Measurements from ENCODE around the gene ABO. TPM values are rescaled to one million over a fixed set of nuclear protein-coding genes. Genes with fewer than 3 reads are reported as not detected.

The ABO gene
- total RNA-seq, 2 experiments from 2014 or later, result not detected

DNA sequence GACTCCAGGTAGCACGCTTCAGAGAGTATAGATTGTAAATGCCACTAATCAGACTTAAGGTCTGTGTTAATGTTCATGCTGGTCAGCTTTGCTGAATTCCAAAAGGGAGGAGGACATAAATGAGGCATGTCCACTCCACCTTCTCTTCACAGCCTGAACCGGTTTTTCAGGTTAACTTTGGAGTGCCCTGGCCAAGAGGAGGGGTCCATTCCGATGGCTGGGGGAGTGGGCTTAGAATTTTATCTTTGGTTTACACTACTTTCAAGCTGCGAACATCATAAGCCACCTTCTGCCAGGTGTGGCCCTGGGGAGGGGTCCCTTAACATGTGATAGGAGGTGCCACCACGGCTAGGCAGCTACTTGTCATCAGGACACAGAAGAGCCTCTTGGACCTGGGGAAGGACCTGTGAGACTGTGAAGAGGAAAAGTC is 24.2 kb downstream of the ABO start:
- intact Hi-C loops (cut with micrococcal nuclease), result no loop called here
- H3K36me3 Mint-ChIP-seq (ENCODE audit: low read depth), result no peaks in the 10 kb centered on the region
- ChIA-PET CTCF (interaction anchor here (0.8 kb wide), 1 partner anchor 10 kb away, joined by 3 read pairs; no protein-coding TSS in a partner anchor), POLR2A (interaction anchor here (0.6 kb wide), 1 partner anchor 333 kb away, joined by 3 read pairs; no protein-coding TSS in a partner anchor)
- ATAC-seq, result no peak
- DNase-seq, result no peak
- TF ChIP-seq, protein P1, sequence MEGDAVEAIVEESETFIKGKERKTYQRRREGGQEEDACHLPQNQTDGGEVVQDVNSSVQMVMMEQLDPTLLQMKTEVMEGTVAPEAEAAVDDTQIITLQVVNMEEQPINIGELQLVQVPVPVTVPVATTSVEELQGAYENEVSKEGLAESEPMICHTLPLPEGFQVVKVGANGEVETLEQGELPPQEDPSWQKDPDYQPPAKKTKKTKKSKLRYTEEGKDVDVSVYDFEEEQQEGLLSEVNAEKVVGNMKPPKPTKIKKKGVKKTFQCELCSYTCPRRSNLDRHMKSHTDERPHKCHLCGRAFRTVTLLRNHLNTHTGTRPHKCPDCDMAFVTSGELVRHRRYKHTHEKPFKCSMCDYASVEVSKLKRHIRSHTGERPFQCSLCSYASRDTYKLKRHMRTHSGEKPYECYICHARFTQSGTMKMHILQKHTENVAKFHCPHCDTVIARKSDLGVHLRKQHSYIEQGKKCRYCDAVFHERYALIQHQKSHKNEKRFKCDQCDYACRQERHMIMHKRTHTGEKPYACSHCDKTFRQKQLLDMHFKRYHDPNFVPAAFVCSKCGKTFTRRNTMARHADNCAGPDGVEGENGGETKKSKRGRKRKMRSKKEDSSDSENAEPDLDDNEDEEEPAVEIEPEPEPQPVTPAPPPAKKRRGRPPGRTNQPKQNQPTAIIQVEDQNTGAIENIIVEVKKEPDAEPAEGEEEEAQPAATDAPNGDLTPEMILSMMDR (IDR thresholded peaks at IDR 0.05), result no peak
- H3K4me3 Mint-ChIP-seq, result no peak overlapping the region
- H3K4me1 Mint-ChIP-seq (ENCODE audit: low read depth), result no peaks in the 10 kb centered on the region
- H3K27ac Mint-ChIP-seq, result no peak overlapping the region
- no peaks in the 10 kb centered on the region for H3K9me3 Mint-ChIP-seq
- peaks cover 4% of the 10 kb centered on the region for H3K27me3 Mint-ChIP-seq

DNA sequence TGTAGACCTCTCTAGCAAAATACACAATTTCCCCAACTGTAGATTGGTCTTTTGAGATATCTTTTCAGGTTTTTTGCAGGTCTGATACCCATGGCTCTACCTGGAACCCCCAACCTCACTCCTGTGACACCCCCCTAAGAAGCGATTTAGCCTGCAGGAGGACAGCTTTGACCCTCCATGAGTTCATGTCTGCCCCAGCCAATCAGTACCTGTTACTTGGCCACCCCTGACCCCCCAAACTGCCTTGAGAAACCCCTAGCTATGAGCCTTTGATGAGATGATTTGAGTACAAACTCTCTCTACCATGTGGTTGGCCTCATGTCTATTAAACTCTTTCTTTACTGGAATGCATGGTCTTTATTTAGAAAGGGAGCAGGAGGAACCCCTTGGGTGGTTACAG is 25.7 kb downstream of the ABO start:
- H3K4me1 Mint-ChIP-seq (ENCODE audit: low read depth), result no peaks in the 10 kb centered on the region
- peaks cover 4% of the 10 kb centered on the region for H3K27me3 Mint-ChIP-seq
- intact Hi-C loops (cut with micrococcal nuclease), result no loop called here
- ChIA-PET POLR2A (no interaction called here), CTCF (interaction anchor here (0.9 to 1.8 kb wide), 2 partner anchors 9 to 11 kb away, joined by 3 to 9 read pairs; no protein-coding TSS in a partner anchor)
- H3K27ac Mint-ChIP-seq, result no peak overlapping the region
- no peak for DNase-seq
- ATAC-seq, result no peak
- H3K4me3 Mint-ChIP-seq, result no peak overlapping the region
- TF ChIP-seq, protein P1 (IDR thresholded peaks at IDR 0.05), result no peak
- no peaks in the 10 kb centered on the region for H3K9me3 Mint-ChIP-seq
- no peaks in the 10 kb centered on the region for H3K36me3 Mint-ChIP-seq (ENCODE audit: low read depth)

DNA sequence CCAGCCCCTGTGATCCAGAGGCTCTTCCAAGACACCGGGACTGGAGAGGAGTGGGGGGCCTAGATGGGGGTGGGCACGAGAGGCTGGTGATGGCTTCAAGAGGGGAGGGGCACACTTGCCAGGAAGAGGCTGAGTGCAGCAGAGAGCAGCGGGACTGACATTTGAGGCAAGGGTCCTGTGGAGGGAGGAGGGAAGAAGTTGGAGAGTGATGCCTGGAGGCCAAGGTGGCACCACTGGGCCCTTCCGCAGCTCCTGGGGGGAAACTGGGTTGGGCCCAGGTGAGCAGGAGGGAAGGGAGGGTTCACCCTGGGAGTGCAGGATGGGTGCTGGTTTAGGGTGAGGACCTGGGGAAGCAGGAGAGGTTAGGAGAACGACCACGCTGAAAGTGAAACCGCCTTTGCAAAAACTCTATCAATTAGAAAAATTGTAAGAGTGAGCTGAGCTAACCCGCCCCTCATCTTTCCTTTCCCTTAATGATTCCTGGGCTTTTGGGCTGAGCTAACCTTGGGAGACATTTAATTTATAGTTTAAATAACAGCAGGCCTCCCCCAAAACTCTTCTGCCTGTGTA is 26.2 kb downstream of the ABO start:
- CTCF ChIA-PET, result interaction anchor here (0.9 to 1.8 kb wide), 2 partner anchors 8 to 10 kb away, joined by 3 to 9 read pairs; no protein-coding TSS in a partner anchor

DNA sequence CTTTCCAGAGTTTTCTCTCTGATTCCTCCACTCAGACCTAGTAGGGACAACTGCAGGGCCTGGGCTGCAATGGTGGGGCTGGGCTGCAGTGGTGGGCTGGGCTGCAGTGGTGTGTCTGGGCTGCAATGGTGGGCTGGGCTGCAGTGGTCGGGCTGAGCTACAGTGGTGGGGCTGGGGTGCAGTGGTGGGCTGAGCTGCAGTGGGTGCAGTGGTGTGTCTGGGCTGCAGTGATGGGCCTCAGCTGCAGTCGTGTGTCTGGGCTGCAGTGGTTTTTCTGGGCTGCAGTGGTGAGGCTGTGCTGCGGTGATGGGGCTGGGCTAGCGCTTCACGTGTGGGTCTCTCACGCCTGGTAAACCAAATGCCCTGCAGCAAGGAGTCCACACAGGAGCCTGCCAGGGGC is 27.4 kb downstream of the ABO start:
- no peaks in the 10 kb centered on the region for H3K36me3 Mint-ChIP-seq (ENCODE audit: low read depth)
- no peak for DNase-seq
- TF ChIP-seq, protein P1 (IDR thresholded peaks at IDR 0.05), result no peak
- no peak overlapping the region for H3K4me3 Mint-ChIP-seq
- ATAC-seq, result no peak
- POLR2A ChIA-PET, result no interaction called here
- H3K9me3 Mint-ChIP-seq, result no peaks in the 10 kb centered on the region
- CTCF ChIA-PET, result interaction anchor here (1.8 kb wide), 1 partner anchor 9 kb away, joined by 9 read pairs; no protein-coding TSS in a partner anchor
- H3K27ac Mint-ChIP-seq, result no peak overlapping the region
- intact Hi-C loops (cut with micrococcal nuclease), result no loop called here
- H3K4me1 Mint-ChIP-seq (ENCODE audit: low read depth), result no peaks in the 10 kb centered on the region
- peaks cover 8% of the 10 kb centered on the region for H3K27me3 Mint-ChIP-seq

More for the DNA sequence above, 26.2 kb downstream of the ABO start:
- H3K4me1 Mint-ChIP-seq (ENCODE audit: low read depth), result no peaks in the 10 kb centered on the region
- peaks cover 5% of the 10 kb centered on the region for H3K27me3 Mint-ChIP-seq
- H3K27ac Mint-ChIP-seq, result no peak overlapping the region
- H3K9me3 Mint-ChIP-seq, result no peaks in the 10 kb centered on the region
- ATAC-seq (no peak), DNase-seq (no peak)
- no peaks in the 10 kb centered on the region for H3K36me3 Mint-ChIP-seq (ENCODE audit: low read depth)
- intact Hi-C loops (cut with micrococcal nuclease), result no loop called here
- no peak overlapping the region for H3K4me3 Mint-ChIP-seq
- POLR2A ChIA-PET, result no interaction called here
- TF ChIP-seq, protein P1 (IDR thresholded peaks at IDR 0.05), result no peak

DNA sequence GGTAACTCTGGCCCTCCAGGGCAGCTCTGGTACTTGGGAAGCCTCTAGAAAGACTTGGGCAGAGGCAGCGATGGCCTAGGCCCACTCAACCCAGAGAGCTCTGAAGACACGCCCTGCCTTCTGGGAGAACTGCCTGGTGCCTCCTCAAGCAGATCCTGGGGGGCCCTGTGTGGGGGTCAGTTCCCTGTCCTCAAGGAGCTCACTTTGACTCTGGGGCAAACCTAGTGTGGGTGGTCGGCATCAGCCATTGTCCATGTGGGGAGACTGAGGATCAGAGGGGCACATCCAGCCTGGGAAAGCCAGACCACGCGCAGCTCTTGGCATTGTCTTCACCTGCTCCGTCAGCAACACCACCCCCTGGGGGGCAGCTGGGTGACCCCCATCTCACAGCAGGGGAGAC is 28.0 kb downstream of the ABO start:
- CTCF ChIA-PET, result no interaction called here
- DNase-seq, result no peak
- Mint-ChIP-seq H3K27ac (no peak overlapping the region), H3K4me1 (ENCODE audit: low read depth) (no peaks in the 10 kb centered on the region), H3K27me3 (peaks cover 8% of the 10 kb centered on the region), H3K9me3 (no peaks in the 10 kb centered on the region), H3K36me3 (ENCODE audit: low read depth) (no peaks in the 10 kb centered on the region), H3K4me3 (no peak overlapping the region)
- TF ChIP-seq, protein P1 (IDR thresholded peaks at IDR 0.05), result no peak
- no peak for ATAC-seq
- intact Hi-C loops (cut with micrococcal nuclease), result no loop called here
- POLR2A ChIA-PET, result no interaction called here

Data from activated CD8-positive, alpha-beta T cell treated with anti-CD3 and anti-CD28 coated beads for 36 hours (primary cell).